ENCODE results near the gene TMEM140.

TMEM140 gene

DNA sequence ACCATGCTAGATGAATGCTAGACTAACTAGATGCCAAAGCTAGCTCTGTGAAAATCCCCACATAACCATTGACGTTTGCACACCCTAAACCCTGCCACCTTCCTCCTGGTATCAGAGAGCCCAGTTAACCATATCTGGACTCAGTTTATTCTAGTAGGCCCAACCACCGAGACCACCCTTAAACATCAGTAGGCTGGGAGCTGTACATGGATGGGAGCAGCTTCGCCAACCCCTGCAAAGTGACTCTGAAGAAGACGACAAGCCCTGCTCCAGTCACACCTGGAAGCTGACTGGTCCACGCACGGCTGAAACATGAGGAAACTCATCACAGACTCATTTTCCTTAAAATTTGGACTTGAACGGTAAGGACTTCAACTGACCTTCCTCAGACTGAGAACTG lies 27.1 kb downstream of the TMEM140 start:
- no peak for DNase-seq (ENCODE audit: low read depth)
- TF ChIP-seq, protein P1, sequence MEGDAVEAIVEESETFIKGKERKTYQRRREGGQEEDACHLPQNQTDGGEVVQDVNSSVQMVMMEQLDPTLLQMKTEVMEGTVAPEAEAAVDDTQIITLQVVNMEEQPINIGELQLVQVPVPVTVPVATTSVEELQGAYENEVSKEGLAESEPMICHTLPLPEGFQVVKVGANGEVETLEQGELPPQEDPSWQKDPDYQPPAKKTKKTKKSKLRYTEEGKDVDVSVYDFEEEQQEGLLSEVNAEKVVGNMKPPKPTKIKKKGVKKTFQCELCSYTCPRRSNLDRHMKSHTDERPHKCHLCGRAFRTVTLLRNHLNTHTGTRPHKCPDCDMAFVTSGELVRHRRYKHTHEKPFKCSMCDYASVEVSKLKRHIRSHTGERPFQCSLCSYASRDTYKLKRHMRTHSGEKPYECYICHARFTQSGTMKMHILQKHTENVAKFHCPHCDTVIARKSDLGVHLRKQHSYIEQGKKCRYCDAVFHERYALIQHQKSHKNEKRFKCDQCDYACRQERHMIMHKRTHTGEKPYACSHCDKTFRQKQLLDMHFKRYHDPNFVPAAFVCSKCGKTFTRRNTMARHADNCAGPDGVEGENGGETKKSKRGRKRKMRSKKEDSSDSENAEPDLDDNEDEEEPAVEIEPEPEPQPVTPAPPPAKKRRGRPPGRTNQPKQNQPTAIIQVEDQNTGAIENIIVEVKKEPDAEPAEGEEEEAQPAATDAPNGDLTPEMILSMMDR (IDR thresholded peaks at IDR 0.05; ENCODE audit: low read depth, low read length, missing control alignments): no peak
- no peak overlapping the region for H3K4me3 ChIP-seq (ENCODE audit: low read depth, low read length)

DNA sequence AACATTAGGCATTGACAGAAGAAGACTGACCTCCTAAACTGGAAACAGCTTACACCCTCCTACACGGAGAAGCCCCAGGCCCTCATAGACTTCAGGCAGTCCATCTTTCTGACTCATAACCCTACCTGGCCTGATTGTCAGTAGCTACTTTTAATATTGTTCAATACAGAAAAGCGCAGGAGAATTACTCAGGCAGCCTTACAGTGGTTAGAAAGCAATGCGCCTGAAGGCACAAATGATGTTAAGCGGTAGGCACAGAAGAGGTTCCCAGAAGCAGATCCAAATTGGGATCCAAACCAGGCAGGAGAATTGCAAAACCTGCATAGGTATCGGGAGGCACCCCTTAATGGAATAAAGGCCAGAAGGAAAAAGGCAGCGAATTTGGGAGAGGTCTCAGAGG lies 28.1 kb downstream of the TMEM140 start:
- no peak overlapping the region for H3K4me3 ChIP-seq (ENCODE audit: low read depth, low read length)
- no peak for DNase-seq (ENCODE audit: low read depth)
- TF ChIP-seq, protein P1 (IDR thresholded peaks at IDR 0.05; ENCODE audit: low read depth, low read length, missing control alignments): no peak

DNA sequence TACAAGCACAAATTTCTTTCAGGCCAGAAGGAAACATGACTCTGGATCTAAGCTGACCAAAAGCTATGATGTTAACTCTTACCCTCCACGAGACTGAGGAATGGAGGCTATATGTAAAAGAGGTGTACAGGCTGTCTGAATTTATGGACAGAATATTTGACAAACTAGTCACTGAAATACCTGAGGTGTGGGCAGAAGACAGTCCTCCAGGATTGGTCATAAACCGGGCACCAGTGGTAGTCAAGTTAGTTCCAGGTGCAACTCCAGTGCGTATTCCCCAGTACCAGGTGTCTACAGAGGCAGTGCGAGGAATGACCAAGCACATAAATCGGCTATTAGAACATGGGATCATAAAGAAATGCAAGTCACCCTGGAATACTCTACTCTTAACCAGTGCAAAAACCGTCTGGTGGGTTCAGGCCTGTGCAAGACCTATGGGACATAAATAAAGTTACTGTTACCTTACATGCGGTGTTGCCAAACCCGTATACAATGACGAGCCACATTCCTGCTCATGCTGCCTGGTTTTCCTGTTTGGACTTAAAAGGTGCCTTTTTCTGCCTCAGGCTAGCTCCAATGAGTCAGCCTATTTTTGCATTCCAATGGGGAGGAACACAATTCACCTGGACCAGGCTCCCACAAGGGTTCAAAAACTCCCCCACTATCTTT lies 29.3 kb downstream of the TMEM140 start:
- H3K4me3 ChIP-seq (ENCODE audit: low read depth, low read length): no peak overlapping the region
- TF ChIP-seq, protein P1 (IDR thresholded peaks at IDR 0.05; ENCODE audit: low read depth, low read length, missing control alignments): no peak
- no peak for DNase-seq (ENCODE audit: low read depth)

DNA sequence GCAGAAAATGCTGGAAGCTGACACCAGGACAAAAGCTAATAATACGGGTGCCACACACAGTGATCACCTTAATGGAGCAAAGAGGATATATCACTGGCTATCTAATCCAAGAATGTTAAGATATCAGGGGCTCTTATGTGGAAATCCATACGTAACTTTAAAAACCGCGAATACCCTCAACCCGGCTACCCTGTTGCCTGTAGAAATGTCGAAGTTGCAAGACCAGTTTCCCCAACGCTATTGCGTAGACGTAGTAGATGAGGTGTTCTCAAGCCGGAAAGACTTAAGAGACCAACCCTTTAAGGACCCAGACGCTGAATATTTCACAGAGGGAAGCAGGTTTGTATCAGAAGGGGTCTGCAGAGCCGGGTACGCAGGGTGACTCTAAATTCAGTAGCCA lies 30.5 kb downstream of the TMEM140 start:
- H3K4me3 ChIP-seq (ENCODE audit: low read depth, low read length): no peak overlapping the region
- TF ChIP-seq, protein P1 (IDR thresholded peaks at IDR 0.05; ENCODE audit: low read depth, low read length, missing control alignments): no peak
- no peak for DNase-seq (ENCODE audit: low read depth)

DNA sequence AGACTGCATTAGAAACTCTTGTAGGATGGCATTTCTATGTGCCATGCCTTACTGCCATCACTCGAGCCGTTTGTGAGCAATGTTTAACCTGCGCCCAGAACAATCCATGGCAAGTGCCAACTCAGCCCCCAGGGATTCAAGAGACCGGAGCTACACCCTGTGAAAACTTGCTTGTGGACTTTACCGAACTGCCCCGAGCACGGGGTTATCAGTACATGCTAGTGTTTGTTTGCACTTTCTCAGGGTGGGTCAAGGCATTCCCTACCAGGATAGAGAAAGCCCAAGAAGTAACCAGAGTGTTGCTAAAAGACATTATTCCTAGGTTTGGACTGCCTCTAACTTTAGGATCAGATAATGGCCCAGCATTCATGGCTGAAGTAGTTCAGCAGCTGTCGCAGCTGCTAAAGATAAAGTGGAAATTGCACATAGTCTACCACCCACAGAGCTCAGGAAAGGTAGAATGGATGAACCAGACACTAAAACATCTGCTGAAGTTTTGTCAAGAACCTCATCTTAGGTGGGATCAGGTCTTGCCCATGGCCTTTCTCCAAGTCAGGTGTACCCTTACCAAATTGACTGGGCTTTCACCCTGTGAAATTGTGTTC lies 31.6 kb downstream of the TMEM140 start:
- TF ChIP-seq, protein P1 (IDR thresholded peaks at IDR 0.05; ENCODE audit: low read depth, low read length, missing control alignments): no peak
- no peak for DNase-seq (ENCODE audit: low read depth)
- H3K4me3 ChIP-seq (ENCODE audit: low read depth, low read length): no peak overlapping the region

DNA sequence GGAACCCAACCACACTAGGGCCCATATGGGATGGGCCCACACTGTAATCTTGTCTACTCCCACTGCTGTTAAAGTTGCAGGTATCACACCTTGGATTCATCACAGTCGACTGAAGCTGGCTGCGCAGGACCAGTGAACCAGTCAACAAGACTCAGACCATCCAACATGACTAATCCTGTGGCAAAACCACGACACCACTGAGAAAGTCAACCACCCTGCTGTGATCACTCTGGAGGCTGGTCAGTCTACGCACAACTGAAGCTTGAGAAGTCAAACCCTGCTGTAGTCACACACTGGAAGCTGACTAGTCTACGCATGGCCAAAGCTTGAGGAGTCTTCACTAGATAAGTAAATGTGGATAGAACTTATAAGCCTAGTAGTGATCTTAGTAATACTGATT lies 32.2 kb downstream of the TMEM140 start:
- DNase-seq (ENCODE audit: low read depth): no peak
- TF ChIP-seq, protein P1 (IDR thresholded peaks at IDR 0.05; ENCODE audit: low read depth, low read length, missing control alignments): no peak
- no peak overlapping the region for H3K4me3 ChIP-seq (ENCODE audit: low read depth, low read length)

All from GM12864 (cell line).